PC-3 (cell line): ENCODE data around the gene MAGI2.

Source experiments
- EZH2 ChIP-seq: fragments of 300-600 bp; sonication (generic); IDR thresholded peaks from one replicate; pipeline ENCODE4 v1.6.1; 2017; ENCODE audit warnings: antibody characterized with exemption, mild to moderate bottlenecking, low read length; ENCODE audit not compliant: unreplicated experiment
- TF ChIP-seq, protein P1 (sequence below): fragments of 300-600 bp; sonication (generic); conservative IDR thresholded peaks from 2 replicates; pipeline ENCODE4 v1.5.1; 2017; ENCODE audit warnings: antibody characterized with exemption, low read depth, mild to moderate bottlenecking, low read length

DNA sequence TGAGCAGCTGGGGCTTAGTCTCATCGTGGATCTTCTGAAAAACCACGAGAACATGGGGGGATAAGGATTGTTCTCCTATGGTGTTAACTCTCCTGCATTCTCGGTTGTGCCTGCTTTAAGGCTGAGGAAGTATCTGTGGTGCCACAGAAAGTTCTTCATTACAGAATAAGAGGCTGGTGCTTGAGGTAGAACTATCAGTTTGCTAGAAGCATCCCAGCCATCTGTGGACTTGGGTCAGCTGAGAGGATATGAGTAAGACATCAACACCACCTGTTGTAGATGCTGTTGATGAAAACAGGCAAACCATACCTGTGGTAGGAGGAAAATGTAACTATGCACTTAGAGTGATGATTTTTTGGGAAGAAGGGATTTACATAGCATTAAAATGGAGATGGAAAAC is 1238.3 kb downstream of the MAGI2 start:
- TF ChIP-seq EZH2, result no peak
- TF ChIP-seq, protein P1, sequence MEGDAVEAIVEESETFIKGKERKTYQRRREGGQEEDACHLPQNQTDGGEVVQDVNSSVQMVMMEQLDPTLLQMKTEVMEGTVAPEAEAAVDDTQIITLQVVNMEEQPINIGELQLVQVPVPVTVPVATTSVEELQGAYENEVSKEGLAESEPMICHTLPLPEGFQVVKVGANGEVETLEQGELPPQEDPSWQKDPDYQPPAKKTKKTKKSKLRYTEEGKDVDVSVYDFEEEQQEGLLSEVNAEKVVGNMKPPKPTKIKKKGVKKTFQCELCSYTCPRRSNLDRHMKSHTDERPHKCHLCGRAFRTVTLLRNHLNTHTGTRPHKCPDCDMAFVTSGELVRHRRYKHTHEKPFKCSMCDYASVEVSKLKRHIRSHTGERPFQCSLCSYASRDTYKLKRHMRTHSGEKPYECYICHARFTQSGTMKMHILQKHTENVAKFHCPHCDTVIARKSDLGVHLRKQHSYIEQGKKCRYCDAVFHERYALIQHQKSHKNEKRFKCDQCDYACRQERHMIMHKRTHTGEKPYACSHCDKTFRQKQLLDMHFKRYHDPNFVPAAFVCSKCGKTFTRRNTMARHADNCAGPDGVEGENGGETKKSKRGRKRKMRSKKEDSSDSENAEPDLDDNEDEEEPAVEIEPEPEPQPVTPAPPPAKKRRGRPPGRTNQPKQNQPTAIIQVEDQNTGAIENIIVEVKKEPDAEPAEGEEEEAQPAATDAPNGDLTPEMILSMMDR, result no peak
